OCI-LY7 (cell line): ENCODE data around the gene PAK5. TPM values are rescaled to one million over a fixed set of nuclear protein-coding genes. Genes with fewer than 3 reads are reported as not detected.

Source experiments
- BruUV-seq: library from RNA; stranded (reverse); fragments of 400-500 nt; replicated peaks from 2 replicates; lab custom pipeline; 2021; lab: Mats Ljungman, UMichigan
- CTCF ChIA-PET: fragments of 300-600 bp; sonication (Branson Sonifier 250); formaldehyde crosslinking; loops from one replicate; lab custom pipeline; 2022; ENCODE audit warnings: antibody characterized with exemption; ENCODE audit not compliant: unreplicated experiment; lab: Charles Lee
- POLR2A ChIA-PET: fragments of 300-600 bp; sonication (Branson Sonifier 250); formaldehyde crosslinking; loops from one replicate; lab custom pipeline; 2022; ENCODE audit warnings: antibody characterized with exemption; lab: Charles Lee
- DNase-seq: peaks from one replicate; pipeline ENCODE4 v3.0.0-alpha.2; 2015; ENCODE audit warnings: low spot score
- H2AFZ ChIP-seq: fragments of 200-600 bp; sonication (generic), shearing (Covaris generic); 2 replicates; pipeline ENCODE4 v1.6.1; 2014; ENCODE audit warnings: mild to moderate bottlenecking, antibody characterized with exemption, low read length, moderate library complexity
- H3K27ac ChIP-seq: fragments of 200-600 bp; sonication (generic); 2 replicates; pipeline ENCODE4 v1.5.1; 2014; ENCODE audit warnings: mixed run types, low read depth, mild to moderate bottlenecking, moderate library complexity, low read length, inconsistent platforms; ENCODE audit not compliant: poor library complexity, severe bottlenecking
- H3K36me3 ChIP-seq: fragments of 200-600 bp; sonication (generic); 2 replicates; pipeline ENCODE4 v1.6.1; 2014; ENCODE audit warnings: mild to moderate bottlenecking, antibody characterized with exemption, low read length, moderate library complexity, mixed read lengths; ENCODE audit not compliant: insufficient read depth
- H3K4me1 ChIP-seq: fragments of 200-600 bp; sonication (generic); 2 replicates; pipeline ENCODE4 v1.5.1; 2014; ENCODE audit warnings: mild to moderate bottlenecking, low read length; ENCODE audit not compliant: insufficient read depth, poor library complexity, severe bottlenecking
- H3K4me2 ChIP-seq: fragments of 200-600 bp; sonication (generic); 2 replicates; pipeline ENCODE4 v1.6.1; 2014; ENCODE audit warnings: mild to moderate bottlenecking, low read length
- H3K4me3 ChIP-seq: fragments of 200-600 bp; sonication (generic); 2 replicates; pipeline ENCODE4 v1.5.1; 2014; ENCODE audit warnings: mild to moderate bottlenecking, low read depth, low read length; ENCODE audit not compliant: poor library complexity, severe bottlenecking
- H3K79me2 ChIP-seq: fragments of 200-600 bp; sonication (generic); 2 replicates; pipeline ENCODE4 v1.6.1; 2016; ENCODE audit warnings: low read depth, mild to moderate bottlenecking, low read length, moderate library complexity, mixed read lengths; ENCODE audit not compliant: insufficient read depth
- H3K9me2 ChIP-seq: fragments of 200-600 bp; sonication (generic); 2 replicates; pipeline ENCODE4 v1.6.1; 2016; ENCODE audit warnings: mild to moderate bottlenecking, low read length, mixed read lengths; ENCODE audit not compliant: insufficient read depth
- H3K9me3 ChIP-seq: fragments of 200-600 bp; sonication (generic); 2 replicates; pipeline ENCODE4 v1.6.1; 2014; ENCODE audit warnings: mild to moderate bottlenecking, mixed run types, low read length, mixed read lengths
- H4K20me1 ChIP-seq: fragments of 200-600 bp; sonication (generic); 2 replicates; pipeline ENCODE4 v1.6.1; 2014; ENCODE audit warnings: mild to moderate bottlenecking, antibody characterized with exemption, low read length, moderate library complexity, mixed read lengths; ENCODE audit not compliant: insufficient read depth
- EZH2phosphoT487 ChIP-seq: fragments of 200-600 bp; sonication (generic); IDR thresholded peaks from 2 replicates; pipeline ENCODE4 v1.6.1; 2018; ENCODE audit warnings: low read depth, borderline replicate concordance, mild to moderate bottlenecking, mixed run types, antibody characterized with exemption, low read length, moderate library complexity, mixed read lengths
- intact Hi-C: fragments of 100-400 bp; cut with micrococcal nuclease; formaldehyde crosslinking; loops from one replicate; pipeline ENCODE4 v1.10.0; 2022; ENCODE audit not compliant: unreplicated experiment
- total RNA-seq, 2 experiments: library from RNA; depleted of rRNA in 1 of 2; stranded (reverse); fragments of >200 nt in 1 of 2; shearing (Covaris generic) in 1 of 2; gene quantifications; 2 replicates each; pipeline ENCODE4 v1.2.3, GENCODE V29; 2014 to 2022
- TF ChIP-seq, protein P1 (sequence below): fragments of 200-600 bp; sonication (generic); conservative IDR thresholded peaks from 2 replicates; pipeline ENCODE4 v1.5.1; 2014; ENCODE audit warnings: mild to moderate bottlenecking, antibody characterized with exemption, low read length, moderate library complexity, mixed read lengths

PAK5 gene
- total RNA-seq, 2 experiments from 2014 or later = not detected

DNA sequence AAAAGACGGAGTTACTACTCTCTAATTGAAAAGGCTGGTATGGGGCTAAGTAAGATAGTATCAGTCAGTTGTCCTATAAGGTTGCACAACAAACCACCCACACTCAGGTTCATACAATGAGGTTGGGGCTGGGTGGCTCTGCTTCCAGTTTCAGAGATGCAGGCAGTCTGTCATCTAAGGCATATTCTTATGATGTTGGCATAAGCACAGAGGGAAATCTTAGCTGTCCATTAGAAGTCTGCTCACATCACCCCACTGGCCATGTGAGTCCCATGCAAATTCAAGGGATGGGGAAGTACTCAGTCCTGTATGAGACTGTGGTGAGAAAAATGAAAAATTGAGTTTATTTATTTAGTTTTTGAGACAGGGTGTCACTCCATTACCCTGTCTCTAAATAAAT is 205.9 kb downstream of the PAK5 start:
- Histone ChIP-seq H3K36me3 (no peaks in the 10 kb centered on the region), H3K4me3 (no peak overlapping the region), H3K9me2 (no peaks in the 10 kb centered on the region), H2AFZ (no peak overlapping the region), H3K4me2 (no peak overlapping the region), H4K20me1 (no peaks in the 10 kb centered on the region), H3K4me1 (no peaks in the 10 kb centered on the region), H3K27ac (no peak overlapping the region), H3K9me3 (no peaks in the 10 kb centered on the region), H3K79me2 (no peaks in the 10 kb centered on the region)
- no TSS peak for BruUV-seq
- TF ChIP-seq, protein P1, sequence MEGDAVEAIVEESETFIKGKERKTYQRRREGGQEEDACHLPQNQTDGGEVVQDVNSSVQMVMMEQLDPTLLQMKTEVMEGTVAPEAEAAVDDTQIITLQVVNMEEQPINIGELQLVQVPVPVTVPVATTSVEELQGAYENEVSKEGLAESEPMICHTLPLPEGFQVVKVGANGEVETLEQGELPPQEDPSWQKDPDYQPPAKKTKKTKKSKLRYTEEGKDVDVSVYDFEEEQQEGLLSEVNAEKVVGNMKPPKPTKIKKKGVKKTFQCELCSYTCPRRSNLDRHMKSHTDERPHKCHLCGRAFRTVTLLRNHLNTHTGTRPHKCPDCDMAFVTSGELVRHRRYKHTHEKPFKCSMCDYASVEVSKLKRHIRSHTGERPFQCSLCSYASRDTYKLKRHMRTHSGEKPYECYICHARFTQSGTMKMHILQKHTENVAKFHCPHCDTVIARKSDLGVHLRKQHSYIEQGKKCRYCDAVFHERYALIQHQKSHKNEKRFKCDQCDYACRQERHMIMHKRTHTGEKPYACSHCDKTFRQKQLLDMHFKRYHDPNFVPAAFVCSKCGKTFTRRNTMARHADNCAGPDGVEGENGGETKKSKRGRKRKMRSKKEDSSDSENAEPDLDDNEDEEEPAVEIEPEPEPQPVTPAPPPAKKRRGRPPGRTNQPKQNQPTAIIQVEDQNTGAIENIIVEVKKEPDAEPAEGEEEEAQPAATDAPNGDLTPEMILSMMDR = no peak
- no peak for TF ChIP-seq EZH2phosphoT487
- CTCF ChIA-PET = no interaction called here
- no peak for DNase-seq
- intact Hi-C loops = no loop called here
- POLR2A ChIA-PET = no interaction called here

DNA sequence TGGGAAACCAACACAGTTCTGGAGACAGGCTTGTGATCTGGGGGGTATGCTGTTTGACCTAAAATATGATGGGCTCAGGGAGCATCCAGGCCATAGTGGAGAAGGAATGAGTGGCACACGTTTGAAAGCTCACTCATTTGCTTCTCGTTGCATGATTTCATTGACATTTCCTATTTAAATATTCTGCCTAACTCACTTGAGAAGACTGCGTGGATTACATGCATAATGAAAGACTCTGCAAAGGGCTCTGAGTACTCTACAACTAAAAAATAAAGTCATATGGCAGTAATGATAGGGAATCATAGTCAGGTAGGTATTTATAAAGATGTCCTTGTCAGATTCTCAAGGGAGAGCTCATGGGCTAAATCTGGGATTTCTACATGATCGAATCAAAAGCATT is 206.6 kb downstream of the PAK5 start:
- ChIA-PET CTCF (no interaction called here), POLR2A (no interaction called here)
- Histone ChIP-seq H3K4me3 (no peak overlapping the region), H3K9me2 (no peaks in the 10 kb centered on the region), H3K36me3 (no peaks in the 10 kb centered on the region), H4K20me1 (no peaks in the 10 kb centered on the region), H2AFZ (no peak overlapping the region), H3K79me2 (no peaks in the 10 kb centered on the region), H3K27ac (no peak overlapping the region), H3K9me3 (no peaks in the 10 kb centered on the region), H3K4me1 (no peaks in the 10 kb centered on the region), H3K4me2 (no peak overlapping the region)
- TF ChIP-seq, protein P1 = no peak
- TF ChIP-seq EZH2phosphoT487 = no peak
- no TSS peak for BruUV-seq
- intact Hi-C loops = no loop called here
- no peak for DNase-seq

DNA sequence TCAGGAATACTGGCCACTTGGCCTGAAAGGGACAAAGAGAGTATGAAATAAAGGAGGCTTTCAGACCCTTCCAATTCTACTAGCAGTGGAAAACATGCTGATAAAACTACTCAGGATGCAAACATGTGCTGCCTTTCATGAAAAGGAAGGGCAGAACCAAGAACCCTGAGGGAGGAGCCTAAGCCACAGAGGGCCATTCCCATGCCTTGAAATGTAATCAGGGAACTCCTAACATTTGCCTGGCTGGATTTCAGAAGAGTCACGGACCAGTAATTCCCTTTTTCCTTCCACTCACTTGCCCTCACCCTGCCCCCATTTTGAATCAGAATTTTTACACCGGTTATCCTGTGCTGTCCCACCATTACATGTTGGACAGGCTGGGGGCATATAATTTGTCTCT is 208.3 kb downstream of the PAK5 start:
- DNase-seq = no peak
- BruUV-seq = no TSS peak
- CTCF ChIA-PET = no interaction called here
- H3K79me2 ChIP-seq = no peaks in the 10 kb centered on the region
- H3K4me1 ChIP-seq = no peaks in the 10 kb centered on the region
- H3K9me3 ChIP-seq = no peaks in the 10 kb centered on the region
- H3K36me3 ChIP-seq = no peaks in the 10 kb centered on the region
- H2AFZ ChIP-seq = no peak overlapping the region
- no peak overlapping the region for H3K4me3 ChIP-seq
- intact Hi-C loops = no loop called here
- no peak overlapping the region for H3K27ac ChIP-seq
- TF ChIP-seq EZH2phosphoT487 = no peak
- TF ChIP-seq, protein P1 = no peak
- H3K9me2 ChIP-seq = no peaks in the 10 kb centered on the region
- H3K4me2 ChIP-seq = no peak overlapping the region
- H4K20me1 ChIP-seq = no peaks in the 10 kb centered on the region
- POLR2A ChIA-PET = no interaction called here
